ENCODE measurements around the gene ADARB2. TPM values are rescaled to one million over a fixed set of nuclear protein-coding genes. Genes with fewer than 3 reads are reported as not detected.

ADARB2 gene
- total RNA-seq, 6 experiments from 2014 or later, result not detected

GRCh38 chr10:1240341-1240775 lies 497.0 kb downstream of the ADARB2 start:
- Mint-ChIP-seq H3K27ac (no peak overlapping the region), H3K27me3 (ENCODE audit: insufficient read depth) (peaks cover 4% of the 10 kb centered on the region; the same call in 1 of the 2 replicates), H3K9me3 (peaks cover 11% of the 10 kb centered on the region; the same call in 1 of the 2 replicates), H3K36me3 (ENCODE audit: low read depth) (no peaks in the 10 kb centered on the region), H3K4me1 (ENCODE audit: low read depth) (no peaks in the 10 kb centered on the region), H3K4me3 (no peak overlapping the region)
- DNase-seq, result no peak
- TF ChIP-seq, protein P1, sequence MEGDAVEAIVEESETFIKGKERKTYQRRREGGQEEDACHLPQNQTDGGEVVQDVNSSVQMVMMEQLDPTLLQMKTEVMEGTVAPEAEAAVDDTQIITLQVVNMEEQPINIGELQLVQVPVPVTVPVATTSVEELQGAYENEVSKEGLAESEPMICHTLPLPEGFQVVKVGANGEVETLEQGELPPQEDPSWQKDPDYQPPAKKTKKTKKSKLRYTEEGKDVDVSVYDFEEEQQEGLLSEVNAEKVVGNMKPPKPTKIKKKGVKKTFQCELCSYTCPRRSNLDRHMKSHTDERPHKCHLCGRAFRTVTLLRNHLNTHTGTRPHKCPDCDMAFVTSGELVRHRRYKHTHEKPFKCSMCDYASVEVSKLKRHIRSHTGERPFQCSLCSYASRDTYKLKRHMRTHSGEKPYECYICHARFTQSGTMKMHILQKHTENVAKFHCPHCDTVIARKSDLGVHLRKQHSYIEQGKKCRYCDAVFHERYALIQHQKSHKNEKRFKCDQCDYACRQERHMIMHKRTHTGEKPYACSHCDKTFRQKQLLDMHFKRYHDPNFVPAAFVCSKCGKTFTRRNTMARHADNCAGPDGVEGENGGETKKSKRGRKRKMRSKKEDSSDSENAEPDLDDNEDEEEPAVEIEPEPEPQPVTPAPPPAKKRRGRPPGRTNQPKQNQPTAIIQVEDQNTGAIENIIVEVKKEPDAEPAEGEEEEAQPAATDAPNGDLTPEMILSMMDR (IDR thresholded peaks at IDR 0.05), result no peak

- Mint-ChIP-seq H3K4me1 (ENCODE audit: low read depth) (no peaks in the 10 kb centered on the region), H3K9me3 (peaks cover 13% of the 10 kb centered on the region), H3K27me3 (ENCODE audit: insufficient read depth) (no peaks in the 10 kb centered on the region; the same call in 1 of the 2 replicates), H3K36me3 (ENCODE audit: low read depth) (no peaks in the 10 kb centered on the region), H3K4me3 (no peak overlapping the region), H3K27ac (no peak overlapping the region)
- DNase-seq, result no peak
- TF ChIP-seq, protein P1 (IDR thresholded peaks at IDR 0.05), result no peak
Observed at GRCh38 chr10:1233031-1233430, 504.3 kb downstream of the ADARB2 start.

- no peaks in the 10 kb centered on the region for H3K36me3 Mint-ChIP-seq (ENCODE audit: low read depth)
- no peaks in the 10 kb centered on the region for H3K4me1 Mint-ChIP-seq (ENCODE audit: low read depth)
Observed at GRCh38 chr10:1232164-1232911, 505.0 kb downstream of the ADARB2 start.

GRCh38 chr10:1230592-1231275 lies 506.6 kb downstream of the ADARB2 start:
- Mint-ChIP-seq H3K36me3 (ENCODE audit: low read depth) (no peaks in the 10 kb centered on the region), H3K27ac (no peak overlapping the region), H3K27me3 (ENCODE audit: insufficient read depth) (no peaks in the 10 kb centered on the region; the same call in 1 of the 2 replicates), H3K4me1 (ENCODE audit: low read depth) (no peaks in the 10 kb centered on the region), H3K4me3 (no peak overlapping the region), H3K9me3 (peaks cover 16% of the 10 kb centered on the region)
- TF ChIP-seq, protein P1 (IDR thresholded peaks at IDR 0.05), result no peak
- DNase-seq, result no peak

More at GRCh38 chr10:1232164-1232911, 505.0 kb downstream of the ADARB2 start:
- Mint-ChIP-seq H3K4me3 (no peak overlapping the region), H3K27ac (no peak overlapping the region), H3K9me3 (peaks cover 16% of the 10 kb centered on the region), H3K27me3 (ENCODE audit: insufficient read depth) (no peaks in the 10 kb centered on the region; the same call in 1 of the 2 replicates)
- no peak for DNase-seq
- TF ChIP-seq, protein P1 (IDR thresholded peaks at IDR 0.05), result no peak

- TF ChIP-seq, protein P1 (IDR thresholded peaks at IDR 0.05), result no peak
- H3K4me3 Mint-ChIP-seq, result no peak overlapping the region
- H3K36me3 Mint-ChIP-seq (ENCODE audit: low read depth), result no peaks in the 10 kb centered on the region
- H3K9me3 Mint-ChIP-seq, result peaks cover 16% of the 10 kb centered on the region
- H3K27ac Mint-ChIP-seq, result no peak overlapping the region
- no peak for DNase-seq
- H3K27me3 Mint-ChIP-seq (ENCODE audit: insufficient read depth), result no peaks in the 10 kb centered on the region; the same call in 1 of the 2 replicates
- H3K4me1 Mint-ChIP-seq (ENCODE audit: low read depth), result no peaks in the 10 kb centered on the region
Observed at GRCh38 chr10:1230138-1230537, 507.2 kb downstream of the ADARB2 start.

Measured in HFFc6 (cell line).